Activated effector memory CD4-positive, alpha-beta T cell treated with Interleukin-2 at 50 U/mL for 16 hours (primary cell): ENCODE results near the gene DPP8.
"Not testable (repeated sequence)": the region's sequence is repeated elsewhere in the genome, so short reads cannot be mapped to it uniquely, and the experiment has no call there.

ENCODE experiments used
- DNase-seq: peaks from one replicate; pipeline ENCODE4 v3.0.0-alpha.2; 2020

DPP8 gene

GRCh38 chr15:65521350-65521749, 3.9 kb upstream of the DPP8 start:
- DNase-seq: no peak

GRCh38 chr15:65518633-65519285, 1.3 kb upstream of the DPP8 start:
- no peak for DNase-seq

GRCh38 chr15:65517866-65518207, 348 bp upstream of the DPP8 start:
- no peak for DNase-seq

- no peak for DNase-seq
Observed at GRCh38 chr15:65512807-65513416, 4.6 kb downstream of the DPP8 start.

DNA sequence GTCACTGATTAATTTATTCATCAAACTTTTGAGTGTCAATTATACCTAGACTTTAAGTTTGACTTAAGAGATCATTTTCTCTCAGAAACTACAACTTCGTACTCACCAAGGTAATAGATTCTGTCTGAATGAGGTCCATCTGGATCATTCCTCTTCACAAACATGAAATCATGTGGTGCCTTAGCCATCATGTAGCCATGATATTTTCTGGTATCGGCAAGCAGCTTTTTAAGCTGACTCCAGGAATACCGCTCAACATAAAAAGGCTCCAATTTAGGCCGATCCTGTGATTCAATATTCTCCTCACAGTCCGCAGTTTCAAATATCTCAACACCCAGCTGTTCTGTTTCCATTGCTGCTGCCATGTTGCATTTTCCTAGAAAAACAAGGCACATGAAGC, 5.3 kb downstream of the DPP8 start:
- no peak for DNase-seq

- DNase-seq: no peak
Observed at GRCh38 chr15:65509321-65509720, 8.2 kb downstream of the DPP8 start.

GRCh38 chr15:65494076-65494475, 23.4 kb downstream of the DPP8 start:
- no peak for DNase-seq

DNA sequence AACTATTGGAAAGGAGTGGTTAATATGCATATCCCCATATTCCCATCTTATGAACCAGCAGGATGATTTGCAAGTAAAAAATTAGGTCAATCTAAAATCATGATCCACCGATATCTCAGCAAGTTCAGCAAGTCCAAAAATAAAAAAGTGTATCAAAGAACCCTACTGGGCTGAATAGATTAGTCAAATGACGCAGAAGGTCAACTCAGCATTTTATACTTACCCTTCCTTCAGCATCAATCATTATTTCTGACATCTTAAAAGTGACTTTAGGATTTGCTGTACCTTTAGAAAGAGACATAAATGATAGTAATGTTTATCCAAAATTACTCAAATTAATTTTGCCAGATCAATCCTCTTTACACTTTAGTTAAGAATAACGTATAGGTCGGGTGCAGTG, 32.6 kb downstream of the DPP8 start:
- DNase-seq: no peak

GRCh38 chr15:65476903-65477302, 40.6 kb downstream of the DPP8 start:
- DNase-seq: no peak

DNA sequence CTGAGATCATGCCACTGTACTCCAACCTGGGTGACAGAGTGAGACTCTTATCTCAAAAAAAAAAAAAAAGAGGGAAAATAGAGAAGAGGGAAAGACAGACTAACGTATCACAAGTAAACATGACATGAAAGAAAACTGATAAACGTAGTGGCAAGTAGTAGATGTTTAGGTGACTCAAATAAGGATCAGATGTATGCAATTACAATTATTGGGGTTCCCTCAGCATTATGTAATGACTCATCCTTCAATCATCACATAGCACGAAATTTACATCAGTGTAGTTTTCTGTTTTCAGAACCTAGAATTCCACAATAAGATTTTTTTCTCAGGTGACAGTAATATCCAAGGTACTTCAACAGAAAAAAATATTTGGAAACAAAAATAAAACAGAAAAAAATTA, 46.6 kb downstream of the DPP8 start:
- DNase-seq: no peak

DNA sequence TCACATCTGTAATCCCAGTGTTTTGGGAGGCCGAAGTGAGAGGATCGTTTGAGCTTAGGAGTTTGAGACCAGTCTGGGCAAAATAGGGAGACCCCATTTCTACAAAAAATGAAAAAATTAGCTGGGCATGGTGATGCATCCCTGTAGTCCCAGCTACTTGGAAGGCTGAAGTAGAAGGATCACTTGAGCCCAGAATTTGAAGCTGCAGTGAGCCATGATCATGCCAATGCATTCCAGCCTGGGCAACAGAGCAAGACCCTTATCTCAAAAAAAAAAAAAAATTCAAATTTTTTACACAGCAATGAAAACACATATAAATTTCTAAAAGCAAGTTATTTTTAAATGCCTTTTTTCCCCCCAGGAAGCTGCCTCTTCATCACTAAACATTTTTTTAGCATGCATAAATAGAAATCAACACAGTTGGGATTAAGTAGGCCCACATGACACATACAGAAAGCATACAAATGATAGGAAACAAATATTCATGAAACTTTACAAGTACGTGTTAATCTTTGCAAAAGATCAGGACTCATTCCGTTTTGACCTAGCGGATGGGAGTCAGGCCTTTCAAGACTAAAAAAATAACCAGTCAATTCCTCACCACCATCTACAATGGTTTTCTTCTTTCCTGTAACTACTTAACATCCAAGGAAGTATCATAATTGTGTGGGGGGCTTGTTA, 49.1 kb downstream of the DPP8 start:
- DNase-seq: no peak

- DNase-seq: no peak
Observed at GRCh38 chr15:65466901-65467300, 50.6 kb downstream of the DPP8 start.

GRCh38 chr15:65463096-65463495, 54.4 kb downstream of the DPP8 start:
- not testable (repeated sequence) for DNase-seq

GRCh38 chr15:65460741-65461347, 56.6 kb downstream of the DPP8 start:
- DNase-seq: no peak

GRCh38 chr15:65455256-65455655, 62.2 kb downstream of the DPP8 start:
- DNase-seq: not testable (repeated sequence)

GRCh38 chr15:65451989-65452388, 65.5 kb downstream of the DPP8 start:
- DNase-seq: no peak

GRCh38 chr15:65450556-65450955, 66.9 kb downstream of the DPP8 start:
- DNase-seq: no peak

- DNase-seq: no peak
Observed at GRCh38 chr15:65447145-65447544, 70.3 kb downstream of the DPP8 start.

- no peak for DNase-seq
Observed at GRCh38 chr15:65434201-65434600, 83.3 kb downstream of the DPP8 start.

DNA sequence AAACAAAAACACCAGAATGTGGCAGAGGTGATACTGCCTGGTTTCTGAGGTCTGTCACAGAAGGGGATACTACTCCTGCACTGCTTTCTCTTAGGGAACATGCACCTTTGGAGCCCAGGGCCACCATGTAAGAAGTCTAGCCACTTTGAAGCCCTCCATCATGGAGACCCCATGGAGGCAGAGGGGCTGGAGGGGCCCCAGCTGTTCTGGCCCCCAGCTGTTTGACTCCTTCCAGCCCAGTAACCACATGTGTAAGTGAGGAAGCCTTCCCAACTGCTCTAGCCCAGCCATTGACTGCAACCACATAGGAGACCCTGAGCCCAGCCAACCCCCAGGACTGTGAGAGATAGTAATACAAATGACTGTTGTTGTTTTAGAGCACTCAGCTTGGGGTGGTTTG, 85.8 kb downstream of the DPP8 start:
- no peak for DNase-seq

DNA sequence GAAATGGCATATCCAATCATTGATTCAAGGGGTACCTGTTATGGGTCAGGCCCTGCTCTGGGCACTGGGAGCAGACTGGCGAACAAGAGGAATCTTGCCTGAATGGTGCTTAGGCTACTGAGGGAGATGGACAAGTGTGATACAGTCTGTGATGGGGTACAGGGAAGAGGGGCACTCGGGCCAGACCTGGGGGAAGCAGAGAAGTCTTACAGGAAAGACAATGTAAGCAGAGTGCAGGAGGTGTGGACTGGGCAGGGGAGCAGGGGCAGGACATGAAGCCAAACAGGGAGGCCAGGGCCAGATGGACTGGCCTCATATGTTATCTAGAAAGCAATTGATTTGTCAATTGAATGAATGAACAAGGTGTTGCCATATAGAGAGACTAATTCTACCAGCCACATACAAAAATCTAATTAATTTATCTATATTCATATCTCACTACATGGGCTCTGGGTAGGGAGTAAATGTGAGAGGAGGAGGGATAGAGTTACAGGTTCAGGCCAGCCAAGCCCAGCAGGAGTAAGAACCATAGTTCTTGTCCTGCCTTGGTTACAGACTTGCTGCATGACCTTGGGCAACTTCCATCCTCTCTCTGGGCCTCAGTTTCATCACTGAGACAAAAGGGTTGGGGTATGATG, 91.2 kb downstream of the DPP8 start:
- DNase-seq: no peak

GRCh38 chr15:65424683-65425082, 92.8 kb downstream of the DPP8 start:
- no peak for DNase-seq

DNA sequence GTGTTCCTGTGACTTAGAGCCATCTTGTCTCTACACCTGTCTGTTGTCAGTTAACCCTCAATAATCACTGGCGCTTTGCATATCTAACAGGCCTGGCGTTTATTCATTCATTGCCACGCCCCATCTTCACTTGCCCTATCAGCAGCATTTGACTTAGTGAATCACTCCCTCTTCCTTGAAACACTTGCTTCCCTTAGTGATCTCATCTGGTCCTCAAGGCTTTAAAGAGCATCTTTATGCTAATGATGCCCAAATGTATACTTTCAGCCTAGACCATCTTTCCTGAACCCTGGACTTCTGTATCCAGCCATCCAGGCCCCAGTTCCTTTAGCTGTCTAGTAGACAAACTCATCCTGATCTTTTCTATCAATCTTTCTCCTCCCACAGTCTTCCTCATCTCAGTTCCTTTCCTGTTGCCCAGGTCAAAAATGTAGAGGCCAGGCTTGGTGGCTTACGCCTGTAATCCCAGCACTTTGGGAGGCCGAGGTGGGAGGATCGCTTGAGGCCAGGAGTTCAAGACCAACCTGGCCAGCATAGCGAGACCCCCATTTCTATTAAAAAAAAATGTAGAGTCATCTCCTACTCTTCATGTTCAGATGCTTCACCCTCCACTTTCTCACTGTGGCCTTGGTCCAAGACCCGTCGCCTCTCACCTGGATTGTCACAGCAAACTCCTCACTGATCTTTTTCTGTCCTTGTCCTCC, 93.4 kb downstream of the DPP8 start:
- DNase-seq: no peak
